C4-2B (cell line): Measurements from ENCODE around the gene MANEAL.

Experiments used
- CTCF ChIP-seq: fragments of 450-650 bp; conservative IDR thresholded peaks from 2 replicates; pipeline ENCODE4 v1.5.1; 2017; ENCODE audit warnings: mild to moderate bottlenecking
- ZFX ChIP-seq: fragments of 450-650 bp; IDR thresholded peaks from 2 replicates; pipeline ENCODE4 v1.6.1; 2017

DNA sequence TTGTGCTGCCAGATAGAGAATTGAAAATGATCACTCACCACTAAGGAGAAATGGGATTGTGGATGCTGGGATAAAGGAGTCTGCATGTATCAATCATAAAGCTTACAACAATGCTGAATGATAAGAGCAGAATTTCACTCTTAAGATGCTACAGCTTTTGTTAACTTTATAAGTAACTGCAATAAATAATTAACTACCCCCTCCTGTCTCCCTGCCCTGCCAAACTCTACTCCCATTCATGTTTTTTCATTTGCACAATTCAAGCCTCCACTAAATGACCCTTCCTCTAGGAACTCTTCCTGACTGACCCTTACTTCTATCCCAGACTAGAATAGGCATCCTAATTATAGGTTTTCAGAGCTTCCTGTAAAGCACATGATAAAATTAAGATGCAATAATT is 50.9 kb downstream of the MANEAL start:
- TF ChIP-seq CTCF (no peak), ZFX (no peak)
